ENCODE measurements around the gene GRAP2. TPM values are rescaled to one million over a fixed set of nuclear protein-coding genes. Genes with fewer than 3 reads are reported as not detected.
A peak's percentile ranks its signal among the peaks of the same experiment; 100 is the strongest.
"Not testable (repeated sequence)": the region's sequence is repeated elsewhere in the genome, so short reads cannot be mapped to it uniquely, and the experiment has no call there.

GRAP2 gene
- total RNA-seq, 3 donors from 2014 or later, result 19.5 to 40.4 (median 26.4) TPM

- H3K4me1 Mint-ChIP-seq (ENCODE audit: low read depth), result peaks cover 4% of the 10 kb centered on the region
- H3K27me3 Mint-ChIP-seq (ENCODE audit: low read depth), result no peaks in the 10 kb centered on the region
- H3K36me3 Mint-ChIP-seq (ENCODE audit: insufficient read depth), result no peaks in the 10 kb centered on the region
- H3K4me3 Mint-ChIP-seq, result no peak overlapping the region
- H3K9me3 Mint-ChIP-seq, result no peaks in the 10 kb centered on the region
- ATAC-seq, result no peak
- DNase-seq, result no peak
These were observed 17.8 kb upstream of the GRAP2 start for GRCh38 chr22:39883057-39883456.

- H3K9me3 Mint-ChIP-seq; DNase-seq; ATAC-seq; H3K27me3 Mint-ChIP-seq (ENCODE audit: low read depth); H3K36me3 Mint-ChIP-seq (ENCODE audit: insufficient read depth); H3K4me3 Mint-ChIP-seq: not testable (repeated sequence)
- peaks cover 12% of the 10 kb centered on the region for H3K4me1 Mint-ChIP-seq (ENCODE audit: low read depth)
These were observed 11.0 kb upstream of the GRAP2 start for GRCh38 chr22:39889924-39890323.

DNA sequence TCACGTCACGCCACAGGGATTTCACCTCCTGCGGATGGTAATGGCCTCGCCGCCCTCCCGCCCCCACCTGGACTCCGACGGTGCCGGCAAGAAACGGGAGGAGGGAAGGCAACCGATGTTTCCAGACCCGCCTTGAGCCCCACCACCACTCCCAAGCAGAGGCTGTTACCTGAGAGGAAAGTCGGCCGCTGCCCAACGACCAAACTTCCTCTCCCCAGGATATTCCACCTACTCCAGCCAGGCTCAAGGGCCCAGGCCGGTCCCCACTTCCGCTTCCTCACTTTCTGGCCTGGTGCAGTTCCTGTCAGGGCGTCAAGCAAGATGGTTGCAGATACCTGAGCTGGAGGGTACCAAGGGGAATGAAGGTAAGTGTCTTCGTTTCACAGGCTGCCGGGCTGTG, 7.4 kb upstream of the GRAP2 start, which contains the start of gene ENTHD1:
TSS of gene ENTHD1 (minus strand) at position 235 of the 400 bp plus-strand sequence. CDS start 6,012 bp downstream, outside the sequence.
- Mint-ChIP-seq H3K4me3 (no peak within 1 kb of the TSS), H3K36me3 (ENCODE audit: insufficient read depth) (no peaks in the 10 kb centered on the region), H3K27me3 (ENCODE audit: low read depth) (no peaks in the 10 kb centered on the region), H3K9me3 (no peaks in the 10 kb centered on the region), H3K4me1 (ENCODE audit: low read depth) (peaks cover 12% of the 10 kb centered on the region)
- ATAC-seq (no peak), DNase-seq (no peak)

GRCh38 chr22:39894554-39895092, 6.3 kb upstream of the GRAP2 start:
- DNase-seq, result no peak
- Mint-ChIP-seq H3K36me3 (ENCODE audit: insufficient read depth) (no peaks in the 10 kb centered on the region), H3K27me3 (ENCODE audit: low read depth) (no peaks in the 10 kb centered on the region), H3K4me3 (no peak overlapping the region), H3K9me3 (no peaks in the 10 kb centered on the region), H3K4me1 (ENCODE audit: low read depth) (peaks cover 21% of the 10 kb centered on the region)
- no peak for ATAC-seq

GRCh38 chr22:39895682-39896081, 5.2 kb upstream of the GRAP2 start:
- ATAC-seq, result no peak
- H3K36me3 Mint-ChIP-seq (ENCODE audit: insufficient read depth), result no peaks in the 10 kb centered on the region
- DNase-seq, result no peak
- H3K4me3 Mint-ChIP-seq, result no peak overlapping the region
- peaks cover 31% of the 10 kb centered on the region for H3K4me1 Mint-ChIP-seq (ENCODE audit: low read depth)
- H3K27me3 Mint-ChIP-seq (ENCODE audit: low read depth), result no peaks in the 10 kb centered on the region
- H3K9me3 Mint-ChIP-seq, result no peaks in the 10 kb centered on the region

DNA sequence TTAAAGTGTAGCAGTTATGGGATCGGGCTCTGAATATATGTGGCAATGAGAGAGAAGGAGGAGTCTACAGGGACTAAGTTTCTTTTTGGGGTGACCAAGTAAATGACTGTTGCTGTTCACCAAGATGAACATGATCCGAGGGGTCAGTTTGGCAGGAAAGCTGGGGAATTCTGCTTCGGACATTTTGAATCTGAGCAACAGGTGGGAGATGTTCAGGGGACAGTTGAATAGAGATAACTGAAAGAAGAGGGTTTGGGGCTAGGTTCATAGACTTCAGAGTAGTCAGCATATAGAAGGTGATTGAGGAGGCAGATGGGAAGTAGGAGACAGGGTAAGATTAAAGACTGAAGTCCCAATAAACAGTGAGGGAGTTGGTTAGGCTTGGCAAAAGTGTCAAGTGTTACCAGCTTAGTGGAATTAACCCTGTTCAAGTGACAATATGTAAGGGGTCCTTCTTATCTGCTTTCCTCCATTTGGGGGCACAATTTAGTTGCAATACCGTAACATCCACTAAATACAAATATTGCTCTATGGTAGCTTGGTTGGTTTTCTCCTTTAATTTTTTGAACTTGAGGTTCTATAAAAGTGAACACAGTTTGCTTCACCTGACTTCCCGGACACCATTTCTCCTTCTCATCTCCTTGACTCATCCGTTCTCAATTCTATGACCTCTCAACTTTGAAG, 4.4 kb upstream of the GRAP2 start:
- no peaks in the 10 kb centered on the region for H3K27me3 Mint-ChIP-seq (ENCODE audit: low read depth)
- ATAC-seq, result no peak
- peaks cover 34% of the 10 kb centered on the region for H3K4me1 Mint-ChIP-seq (ENCODE audit: low read depth)
- H3K4me3 Mint-ChIP-seq, result no peak overlapping the region
- H3K9me3 Mint-ChIP-seq, result no peaks in the 10 kb centered on the region
- DNase-seq, result no peak
- H3K36me3 Mint-ChIP-seq (ENCODE audit: insufficient read depth), result no peaks in the 10 kb centered on the region

GRCh38 chr22:39897841-39898240, 3.0 kb upstream of the GRAP2 start:
- H3K4me1 Mint-ChIP-seq (ENCODE audit: low read depth), result peaks cover 28% of the 10 kb centered on the region
- no peak for DNase-seq
- no peak for ATAC-seq
- no peak overlapping the region for H3K4me3 Mint-ChIP-seq
- no peaks in the 10 kb centered on the region for H3K27me3 Mint-ChIP-seq (ENCODE audit: low read depth)
- H3K9me3 Mint-ChIP-seq, result no peaks in the 10 kb centered on the region
- no peaks in the 10 kb centered on the region for H3K36me3 Mint-ChIP-seq (ENCODE audit: insufficient read depth)

GRCh38 chr22:39898997-39899396, 1.9 kb upstream of the GRAP2 start:
- H3K9me3 Mint-ChIP-seq, result no peaks in the 10 kb centered on the region
- no peak overlapping the region for H3K4me3 Mint-ChIP-seq
- DNase-seq, result no peak
- H3K27me3 Mint-ChIP-seq (ENCODE audit: low read depth), result no peaks in the 10 kb centered on the region
- no peaks in the 10 kb centered on the region for H3K36me3 Mint-ChIP-seq (ENCODE audit: insufficient read depth)
- H3K4me1 Mint-ChIP-seq (ENCODE audit: low read depth), result peaks cover 27% of the 10 kb centered on the region
- ATAC-seq, result no peak

DNA sequence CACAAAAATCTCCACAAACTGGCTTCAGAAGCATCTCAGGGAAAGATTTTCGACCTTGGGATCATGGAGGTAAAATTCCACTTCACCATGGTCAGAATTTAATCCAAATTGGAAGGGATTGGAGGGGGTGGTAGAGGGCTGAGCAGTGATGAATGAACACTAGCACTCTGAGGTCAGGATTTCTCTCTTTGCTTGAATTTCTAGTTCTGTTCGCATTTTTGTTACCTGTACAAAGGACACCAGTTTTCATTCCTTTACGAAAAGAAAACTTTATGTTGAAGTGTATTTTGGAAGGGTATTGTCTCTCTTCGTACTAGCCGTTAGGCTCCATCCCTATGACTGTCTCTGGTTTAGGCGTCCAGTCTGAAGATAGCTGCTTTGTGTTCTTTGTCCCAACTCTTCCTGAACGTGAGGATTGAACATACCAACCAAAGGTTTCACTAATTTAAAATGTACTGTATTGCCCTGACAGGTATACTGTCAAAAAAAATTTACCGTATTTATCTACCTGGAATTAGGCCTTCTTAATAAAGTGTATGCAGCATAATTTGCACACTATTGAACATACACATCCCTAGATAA, 772 bp downstream of the GRAP2 start:
- Mint-ChIP-seq H3K4me1 (ENCODE audit: low read depth) (peaks cover 41% of the 10 kb centered on the region), H3K9me3 (no peaks in the 10 kb centered on the region)
- no peak for ATAC-seq

GRCh38 chr22:39904024-39904423, 3.1 kb downstream of the GRAP2 start:
- H3K36me3 Mint-ChIP-seq (ENCODE audit: insufficient read depth); ATAC-seq: not testable (repeated sequence)
- H3K4me1 Mint-ChIP-seq (ENCODE audit: low read depth), result peaks cover 58% of the 10 kb centered on the region

More for the DNA sequence above, 772 bp downstream of the GRAP2 start:
- Mint-ChIP-seq H3K27me3 (ENCODE audit: low read depth) (no peaks in the 10 kb centered on the region), H3K4me3 (peak overlapping the region; percentile 92), H3K36me3 (ENCODE audit: insufficient read depth) (no peaks in the 10 kb centered on the region)
- no peak for DNase-seq

DNA sequence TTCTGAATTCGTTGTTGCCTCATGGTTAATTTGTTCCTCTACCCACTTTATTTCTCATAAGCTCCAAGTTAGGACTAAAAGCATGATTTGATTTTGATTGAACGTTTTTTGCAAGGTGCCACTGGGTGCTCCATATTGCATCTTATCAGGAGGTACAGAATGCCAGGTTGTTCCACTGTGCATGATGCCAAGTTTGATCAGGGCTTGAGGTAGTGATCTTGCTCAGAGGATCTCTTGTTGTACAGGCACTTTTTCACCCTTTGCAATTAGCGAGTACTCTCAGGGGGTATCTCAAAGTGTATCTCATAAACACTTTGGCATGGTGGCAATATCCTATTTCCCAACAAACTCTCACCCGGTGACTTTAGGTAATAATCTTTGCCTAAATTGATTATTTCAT, 4.0 kb downstream of the GRAP2 start:
- Mint-ChIP-seq H3K36me3 (ENCODE audit: insufficient read depth) (no peaks in the 10 kb centered on the region), H3K4me1 (ENCODE audit: low read depth) (peaks cover 61% of the 10 kb centered on the region), H3K9me3 (no peaks in the 10 kb centered on the region), H3K27me3 (ENCODE audit: low read depth) (no peaks in the 10 kb centered on the region), H3K4me3 (peak overlapping the region; percentile 92)
- no peak for DNase-seq
- no peak for ATAC-seq

More at GRCh38 chr22:39904024-39904423, 3.1 kb downstream of the GRAP2 start:
- DNase-seq; H3K9me3 Mint-ChIP-seq; H3K27me3 Mint-ChIP-seq (ENCODE audit: low read depth): not testable (repeated sequence)
- peak overlapping the region; percentile 92 for H3K4me3 Mint-ChIP-seq

DNA sequence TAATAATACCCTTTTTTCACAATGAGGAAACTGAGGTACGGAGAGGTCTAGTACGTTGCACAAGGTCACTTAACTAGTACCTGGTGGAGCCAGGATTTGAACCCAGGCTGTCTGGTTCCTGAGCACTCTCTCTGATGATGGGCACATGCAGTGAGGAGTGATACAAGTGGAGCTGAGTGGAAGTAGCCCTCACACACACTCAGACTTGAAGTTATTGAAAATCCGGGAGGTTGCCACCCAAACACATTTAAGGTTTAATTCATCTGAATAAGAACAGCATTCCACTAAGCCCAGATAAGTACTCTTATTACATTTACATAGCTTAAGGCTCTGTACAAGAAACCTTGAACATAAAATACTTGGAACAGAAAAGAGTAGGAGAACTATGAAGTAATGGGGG, 4.8 kb downstream of the GRAP2 start:
- Mint-ChIP-seq H3K36me3 (ENCODE audit: insufficient read depth) (peaks cover 3% of the 10 kb centered on the region), H3K27me3 (ENCODE audit: low read depth) (no peaks in the 10 kb centered on the region), H3K9me3 (no peaks in the 10 kb centered on the region), H3K4me1 (ENCODE audit: low read depth) (peaks cover 61% of the 10 kb centered on the region), H3K4me3 (peak overlapping the region; percentile 92)
- DNase-seq (no peak), ATAC-seq (no peak)

- ATAC-seq, result peak; percentile 25 to 35
- peaks cover 4% of the 10 kb centered on the region for H3K36me3 Mint-ChIP-seq (ENCODE audit: insufficient read depth)
- peaks cover 63% of the 10 kb centered on the region for H3K4me1 Mint-ChIP-seq (ENCODE audit: low read depth)
- H3K27me3 Mint-ChIP-seq (ENCODE audit: low read depth), result no peaks in the 10 kb centered on the region
- no peak for DNase-seq
- H3K4me3 Mint-ChIP-seq, result peak overlapping the region; percentile 92
- H3K9me3 Mint-ChIP-seq, result no peaks in the 10 kb centered on the region
These were observed 5.3 kb downstream of the GRAP2 start for GRCh38 chr22:39906207-39906606.

- no peak for ATAC-seq
- H3K9me3 Mint-ChIP-seq, result no peaks in the 10 kb centered on the region
- H3K4me1 Mint-ChIP-seq (ENCODE audit: low read depth), result peaks cover 69% of the 10 kb centered on the region
- no peaks in the 10 kb centered on the region for H3K27me3 Mint-ChIP-seq (ENCODE audit: low read depth)
- H3K4me3 Mint-ChIP-seq, result peak overlapping the region; percentile 92
- DNase-seq, result no peak
- H3K36me3 Mint-ChIP-seq (ENCODE audit: insufficient read depth), result peaks cover 5% of the 10 kb centered on the region
These were observed 6.2 kb downstream of the GRAP2 start for GRCh38 chr22:39907047-39907446.

GRCh38 chr22:39907605-39908097, 6.8 kb downstream of the GRAP2 start:
- Mint-ChIP-seq H3K9me3 (no peaks in the 10 kb centered on the region), H3K4me3 (peak overlapping the region; percentile 92), H3K27me3 (ENCODE audit: low read depth) (no peaks in the 10 kb centered on the region), H3K4me1 (ENCODE audit: low read depth) (peaks cover 74% of the 10 kb centered on the region), H3K36me3 (ENCODE audit: insufficient read depth) (peaks cover 5% of the 10 kb centered on the region)
- ATAC-seq (peak; percentile 19 to 32), DNase-seq (no peak)
